HG03060 (cell line): ENCODE measurements around the gene HDAC9.
"Not testable (repeated sequence)": the region's sequence is repeated elsewhere in the genome, so short reads cannot be mapped to it uniquely, and the experiment has no call there.

Experiments used
- ATAC-seq: cut with Tn5 transposase; IDR thresholded peaks from one replicate; pipeline ENCODE4 v1.9.1; 2021; ENCODE audit warnings: low read depth, moderate number of reproducible peaks; ENCODE audit not compliant: unreplicated experiment

Gene HDAC9

DNA sequence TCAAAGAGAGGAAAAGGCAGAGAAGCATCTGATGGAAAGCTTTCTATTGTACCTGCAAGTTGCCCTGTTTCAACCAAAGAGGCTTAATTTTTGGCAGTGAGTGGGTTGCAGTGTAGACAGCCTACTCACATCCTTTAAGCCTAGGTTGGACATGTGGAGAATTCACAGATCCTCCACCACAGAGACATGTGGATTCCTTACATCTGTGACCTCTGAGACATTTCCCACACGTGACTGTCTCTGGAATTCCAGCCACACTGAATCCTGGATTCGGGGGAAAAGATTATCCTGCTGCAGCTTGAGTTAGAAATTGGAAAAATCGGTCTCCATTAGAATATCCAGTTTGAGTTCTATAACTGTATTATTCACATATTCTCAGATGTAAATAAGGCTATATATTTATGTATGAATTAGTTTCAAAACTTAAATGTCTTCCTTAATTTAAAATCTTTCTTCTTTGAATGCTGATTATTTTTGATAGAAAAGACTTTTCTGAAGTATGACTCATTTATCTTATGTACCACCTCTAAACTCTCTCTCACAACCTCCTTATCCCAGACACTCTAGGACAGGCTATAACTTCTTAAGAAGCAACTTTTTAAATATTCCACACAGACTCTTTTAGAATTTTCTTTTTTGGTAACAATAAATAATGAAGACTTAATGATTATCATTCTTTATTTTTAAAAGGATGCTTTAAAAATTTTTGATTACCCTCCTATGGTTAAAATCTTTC, 498.6 kb downstream of the HDAC9 start:
- no peak for ATAC-seq

DNA sequence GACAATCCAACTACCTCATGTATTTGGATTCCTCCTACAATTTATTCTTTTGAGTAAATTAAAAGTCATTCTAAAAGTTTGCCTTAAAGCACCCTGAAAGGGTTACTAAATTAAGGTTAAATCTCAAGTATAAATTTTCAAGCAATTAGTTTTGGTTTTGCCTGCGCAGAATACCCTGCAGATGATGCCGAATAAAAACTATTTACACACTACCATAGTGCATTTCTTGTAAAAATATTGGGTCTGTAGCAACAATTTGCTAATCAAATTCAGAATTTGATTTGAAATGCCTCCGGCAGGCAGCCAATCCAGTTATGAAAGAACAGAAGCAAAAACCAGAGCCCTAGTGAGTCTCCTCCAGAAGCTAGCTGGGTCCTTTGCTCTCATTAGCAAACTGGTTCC, 499.7 kb downstream of the HDAC9 start:
- ATAC-seq: no peak

DNA sequence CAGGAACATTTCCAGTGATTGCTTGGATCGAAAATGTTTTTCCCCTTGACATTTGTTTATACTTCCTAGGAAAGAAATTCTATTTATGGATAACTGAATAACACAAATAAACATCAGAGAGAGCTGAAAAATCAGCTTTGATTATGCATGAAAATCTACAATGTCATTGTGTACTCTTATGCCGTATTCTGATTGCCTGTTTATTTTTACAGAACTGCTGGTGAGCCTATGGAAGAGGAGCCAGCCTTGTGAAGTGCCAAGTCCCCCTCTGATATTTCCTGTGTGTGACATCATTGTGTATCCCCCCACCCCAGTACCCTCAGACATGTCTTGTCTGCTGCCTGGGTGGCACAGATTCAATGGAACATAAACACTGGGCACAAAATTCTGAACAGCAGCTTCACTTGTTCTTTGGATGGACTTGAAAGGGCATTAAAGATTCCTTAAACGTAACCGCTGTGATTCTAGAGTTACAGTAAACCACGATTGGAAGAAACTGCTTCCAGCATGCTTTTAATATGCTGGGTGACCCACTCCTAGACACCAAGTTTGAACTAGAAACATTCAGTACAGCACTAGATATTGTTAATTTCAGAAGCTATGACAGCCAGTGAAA, 500.4 kb downstream of the HDAC9 start:
- ATAC-seq: no peak

DNA sequence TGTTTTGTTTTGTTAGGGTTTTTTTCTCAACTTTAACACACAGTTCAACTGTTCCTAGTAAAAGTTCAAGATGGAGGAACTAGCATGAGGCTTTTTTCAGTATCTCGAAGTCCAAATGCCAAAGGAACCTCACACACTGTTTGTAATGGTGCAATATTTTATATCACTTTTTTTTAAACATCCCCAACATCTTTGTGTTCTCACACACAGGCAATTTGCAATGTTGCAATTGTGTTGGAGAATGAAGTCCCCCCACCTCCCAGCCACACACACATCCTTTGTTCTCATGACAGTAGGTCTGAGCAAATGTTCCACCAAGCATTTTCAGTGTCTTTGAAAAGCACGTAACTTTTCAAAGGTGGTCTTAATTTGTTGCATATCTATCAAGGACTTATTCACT, 501.0 kb downstream of the HDAC9 start:
- no peak for ATAC-seq

DNA sequence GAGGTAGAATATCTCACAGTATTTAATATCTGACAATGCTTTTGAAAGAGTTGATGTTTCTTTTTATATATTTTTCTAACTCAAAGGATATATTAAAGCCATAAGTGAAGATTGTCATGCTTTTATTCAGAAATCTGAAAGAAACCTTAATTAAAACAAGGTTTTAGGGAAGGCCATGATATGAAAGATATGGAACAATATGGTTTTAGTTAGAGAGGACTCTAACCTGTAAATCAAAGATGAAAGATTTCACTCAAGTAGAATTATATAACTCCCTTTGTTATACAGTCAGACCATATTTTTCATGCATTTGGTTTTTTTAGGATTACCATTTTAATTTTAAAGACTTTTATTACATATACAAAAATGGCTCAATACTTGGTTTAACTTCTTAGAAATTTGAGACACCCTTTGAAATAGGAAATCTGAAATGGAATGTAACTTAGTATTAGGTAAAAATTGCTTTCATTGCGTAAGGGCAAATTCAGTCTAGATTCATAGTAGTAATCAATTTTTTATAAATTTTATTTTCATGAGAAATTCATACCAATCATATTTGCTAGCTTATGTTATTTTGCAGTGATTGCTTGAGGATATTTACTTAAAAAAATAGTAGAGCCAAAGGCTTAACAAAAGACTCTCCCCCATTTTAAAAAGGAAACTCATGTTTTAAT, 502.1 kb downstream of the HDAC9 start:
- no peak for ATAC-seq

DNA sequence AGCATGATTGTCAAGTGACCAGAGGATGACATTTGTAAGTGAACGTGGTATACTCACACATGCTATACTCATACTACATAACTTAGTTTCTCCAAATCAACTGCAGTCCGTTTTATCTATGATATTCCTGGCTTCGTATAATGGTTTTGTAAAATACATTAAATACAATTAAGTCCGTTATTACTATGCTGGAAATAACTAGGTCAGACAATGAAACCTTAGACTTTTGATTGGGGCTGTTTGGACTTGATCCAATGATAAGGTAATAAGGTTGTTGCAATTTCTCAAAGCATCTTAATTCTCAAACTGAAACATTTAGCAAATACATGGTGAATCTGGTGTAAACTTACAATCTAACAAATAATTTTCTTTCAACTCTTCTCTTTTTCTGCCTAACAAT, 504.9 kb downstream of the HDAC9 start:
- no peak for ATAC-seq

DNA sequence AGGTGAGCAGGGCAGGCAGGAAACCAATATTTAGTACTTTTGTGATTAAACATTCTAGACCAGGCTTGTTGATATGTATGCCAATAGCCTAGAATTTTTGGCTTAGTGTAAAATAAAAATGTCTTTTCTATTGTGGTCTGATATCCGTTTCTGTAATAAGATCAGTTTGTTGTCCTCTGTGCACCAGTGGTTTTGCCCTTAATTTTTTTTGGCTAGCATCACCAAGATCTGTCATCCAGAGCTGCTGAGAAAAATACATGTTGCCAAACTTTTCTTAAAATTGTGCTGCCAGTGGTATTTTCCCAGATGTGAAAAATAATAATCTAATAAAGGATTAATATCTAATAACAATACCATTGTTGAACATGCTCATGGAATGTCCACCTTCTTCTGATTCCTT, 506.3 kb downstream of the HDAC9 start:
- ATAC-seq: no peak

DNA sequence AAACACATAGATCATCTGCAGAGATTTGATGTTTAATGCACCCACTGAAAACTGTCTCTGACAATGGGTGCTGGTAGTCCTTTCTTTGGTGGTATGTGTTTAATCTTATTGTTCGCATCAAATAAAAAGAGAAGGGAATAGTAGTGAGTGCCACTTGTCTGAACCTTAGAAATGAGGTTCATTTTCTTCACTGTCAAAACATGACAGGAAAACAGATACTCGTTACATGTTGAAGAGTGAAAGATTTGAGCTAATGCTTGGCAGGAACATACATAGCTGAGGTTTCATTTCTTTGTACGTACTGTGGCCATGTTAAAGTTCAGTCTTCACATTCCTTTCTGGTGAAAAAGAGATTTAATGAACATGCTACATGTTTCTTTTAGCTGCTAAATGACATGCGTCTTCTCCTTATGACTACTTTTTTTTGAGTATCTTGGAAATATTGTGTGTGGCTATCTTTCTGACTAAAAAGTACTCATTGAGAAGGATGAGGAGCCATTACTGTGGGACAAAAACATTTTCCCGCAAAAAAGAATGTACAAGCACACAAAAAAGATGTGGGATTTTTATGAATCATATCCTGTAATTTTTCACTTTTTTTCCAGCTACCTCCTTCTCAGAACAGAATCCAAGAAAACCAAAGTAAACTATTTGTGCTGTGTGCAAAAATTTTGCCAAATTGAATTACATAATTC, 513.8 kb downstream of the HDAC9 start:
- no peak for ATAC-seq

DNA sequence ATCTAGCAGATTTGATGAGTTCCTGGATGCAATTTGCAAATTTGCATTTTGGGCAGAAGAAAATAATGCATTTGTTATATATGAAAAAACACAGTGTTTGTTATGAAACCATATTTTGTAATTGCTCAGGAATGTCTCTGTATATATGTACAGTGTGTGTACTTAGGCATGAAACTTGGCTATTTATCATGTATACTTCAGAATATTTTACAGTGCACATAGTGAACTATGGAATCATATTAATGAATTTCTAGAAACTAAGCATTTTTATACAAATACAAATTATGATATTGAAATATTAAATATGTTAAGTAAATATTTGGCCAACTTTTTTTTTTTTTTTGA, 514.4 kb downstream of the HDAC9 start:
- ATAC-seq: no peak

DNA sequence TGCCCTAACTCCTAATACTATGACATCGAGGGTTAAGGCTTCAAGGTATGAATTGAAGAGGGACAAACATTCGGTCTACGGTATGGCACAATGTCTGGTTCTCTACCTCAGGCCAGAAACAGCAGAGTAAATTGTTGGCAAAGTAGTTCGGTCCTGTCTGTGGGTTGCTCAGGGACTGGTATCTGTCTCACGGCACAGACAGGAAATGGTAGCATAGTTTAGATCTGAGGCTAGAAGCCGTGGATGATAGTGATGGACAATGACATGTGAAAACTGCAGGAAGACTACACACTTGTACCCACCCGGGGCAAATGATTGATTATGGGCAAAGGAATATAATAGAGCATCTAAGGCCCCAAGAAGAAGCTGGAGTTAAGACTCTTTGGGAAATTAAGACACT, 515.7 kb downstream of the HDAC9 start:
- no peak for ATAC-seq

DNA sequence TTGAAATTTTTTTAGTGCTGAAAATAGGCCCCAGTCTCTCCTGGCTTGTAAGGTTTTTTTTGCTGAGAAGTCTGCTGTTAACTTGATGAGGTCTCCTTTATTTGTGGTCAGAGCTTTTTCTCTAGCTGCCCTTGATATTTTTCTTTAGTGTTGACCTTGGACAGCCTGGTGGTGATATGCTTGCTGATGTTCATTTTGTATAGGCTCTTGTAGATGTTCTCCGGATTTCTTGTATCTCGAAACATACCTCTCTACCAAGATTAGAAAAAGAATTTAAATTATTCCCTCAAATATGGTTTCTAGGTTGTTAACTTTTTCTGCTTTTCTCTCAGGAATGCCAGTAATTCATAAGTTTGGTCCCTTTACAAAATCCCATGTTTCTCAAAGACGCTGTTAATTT, 519.5 kb downstream of the HDAC9 start:
- ATAC-seq: no peak

DNA sequence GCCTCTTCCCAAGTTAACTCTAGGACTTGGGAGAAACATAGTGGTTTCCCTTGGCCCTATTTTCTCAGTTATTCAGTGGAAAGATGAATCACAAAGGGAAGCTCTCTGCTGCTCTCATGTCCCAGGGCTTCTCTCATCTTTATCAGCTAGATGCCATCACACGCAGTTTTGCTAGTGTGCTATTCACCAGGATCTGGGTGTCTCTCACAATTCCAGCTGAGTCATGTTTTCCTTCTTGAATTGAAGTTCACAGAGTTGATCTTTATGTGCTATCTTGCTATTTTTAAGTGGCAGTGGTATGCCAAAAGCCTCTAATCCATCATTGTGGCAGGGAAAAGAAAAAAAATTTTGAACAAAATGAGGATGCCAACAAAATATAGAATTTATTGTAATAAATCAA, 520.6 kb downstream of the HDAC9 start:
- ATAC-seq: no peak

DNA sequence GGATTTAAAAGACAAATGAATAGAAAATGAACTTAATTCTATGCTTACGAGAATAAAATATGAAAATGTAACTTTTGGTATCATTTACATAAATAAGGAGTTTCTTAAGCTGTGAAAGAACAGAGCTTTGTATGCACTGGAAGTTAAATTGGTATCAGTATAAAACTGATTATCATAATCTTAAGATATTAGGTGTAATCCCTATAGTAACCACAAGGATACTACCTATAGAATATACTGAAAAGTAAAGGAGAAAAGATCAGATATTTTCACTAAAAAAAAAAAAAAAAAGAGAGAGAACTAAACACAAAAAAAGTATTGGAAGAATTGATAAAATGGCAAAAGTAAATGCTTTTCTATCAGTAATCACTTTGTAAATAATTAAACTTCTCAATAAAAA, 521.8 kb downstream of the HDAC9 start:
- ATAC-seq: no peak

DNA sequence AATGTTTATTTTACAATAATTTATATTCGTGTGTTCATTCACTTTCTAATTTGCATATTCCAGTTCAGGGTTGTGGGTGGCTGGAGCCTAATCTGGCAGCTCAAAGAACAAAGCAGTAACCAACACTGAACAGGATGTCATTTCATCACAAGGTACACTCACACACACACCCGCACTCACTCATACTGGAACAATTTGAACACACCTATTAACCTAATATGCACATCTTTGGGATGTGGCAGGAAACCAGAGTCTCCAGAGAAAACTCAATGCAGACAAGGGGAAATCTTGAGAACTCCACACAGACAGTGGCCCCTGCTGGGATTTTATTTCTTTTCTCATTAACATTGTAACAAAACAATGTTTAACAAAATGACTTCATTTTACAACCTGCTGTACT, 524.5 kb downstream of the HDAC9 start:
- ATAC-seq: no peak

DNA sequence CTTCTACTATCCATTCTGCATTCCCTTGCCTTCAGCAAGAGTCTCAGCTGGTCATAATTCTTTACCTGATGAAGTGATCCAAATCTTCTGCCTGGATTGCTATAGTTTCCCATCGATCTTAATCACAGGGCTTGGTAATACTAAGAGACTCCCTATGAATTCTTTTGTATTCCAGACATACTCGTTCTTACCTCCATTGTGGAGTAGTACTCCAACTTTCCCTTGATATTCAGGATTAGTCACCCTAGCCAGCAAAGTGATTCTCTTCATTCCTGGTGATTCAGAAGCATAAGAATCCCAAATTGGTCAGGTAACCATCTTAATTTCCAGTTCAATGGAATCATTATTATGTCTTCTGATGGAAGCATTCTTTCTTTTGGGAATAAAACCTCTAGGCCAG, 525.2 kb downstream of the HDAC9 start:
- no peak for ATAC-seq

DNA sequence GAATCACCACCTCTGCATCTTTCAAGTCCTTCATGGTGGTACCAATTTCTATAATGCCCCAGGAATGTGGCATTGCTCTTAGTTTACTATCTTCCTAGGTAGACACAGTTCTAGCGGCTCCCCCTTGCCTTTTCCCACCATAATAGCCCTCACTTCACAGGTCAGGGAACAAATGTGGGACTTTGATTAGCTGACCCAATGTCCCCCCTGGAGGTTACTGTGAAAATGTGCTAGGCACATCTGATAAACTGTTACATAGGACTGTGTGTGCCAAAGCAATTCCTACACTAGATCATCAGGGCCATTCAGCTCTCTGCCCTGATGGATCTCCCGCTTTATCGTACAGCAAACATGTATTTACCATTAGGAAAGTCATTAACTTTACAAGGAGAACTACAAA, 527.9 kb downstream of the HDAC9 start:
- no peak for ATAC-seq

DNA sequence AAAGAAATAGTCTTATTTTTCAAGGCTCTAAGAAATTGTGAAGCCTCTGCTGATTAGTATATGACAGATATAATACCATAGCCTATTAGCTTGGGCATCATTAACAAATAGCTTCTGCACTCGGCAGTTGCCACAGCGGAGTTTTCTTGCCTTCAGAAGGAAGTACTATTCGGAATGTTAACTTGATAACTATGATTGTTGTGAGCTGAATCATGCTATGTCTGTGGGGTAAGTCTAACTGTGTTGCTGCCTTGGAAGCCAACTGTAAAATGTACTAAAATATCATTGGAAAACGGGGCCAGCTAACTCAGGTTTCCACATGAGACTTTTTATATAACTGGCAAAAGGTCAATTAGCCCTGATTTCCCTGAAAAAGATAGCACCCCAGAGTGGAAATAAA, 528.7 kb downstream of the HDAC9 start:
- ATAC-seq: no peak

DNA sequence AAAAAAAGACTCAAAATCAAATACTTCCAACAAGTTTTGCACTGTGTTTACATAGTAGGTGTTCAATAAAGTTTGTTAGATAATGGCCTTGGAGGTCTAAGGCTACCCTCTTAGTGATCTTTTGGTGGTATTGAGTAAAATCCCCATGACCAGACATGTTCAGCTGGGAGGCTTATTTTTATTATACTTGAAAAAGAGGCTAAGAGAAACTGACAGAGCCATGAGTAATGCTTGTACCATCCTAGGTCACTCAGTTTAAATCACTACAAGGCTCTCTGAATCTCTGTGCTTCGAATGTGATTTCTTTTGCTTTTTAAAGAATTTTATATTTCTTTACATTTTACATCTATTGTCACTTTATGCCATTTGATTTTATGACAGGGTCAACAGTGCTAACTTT, 531.3 kb downstream of the HDAC9 start:
- no peak for ATAC-seq

DNA sequence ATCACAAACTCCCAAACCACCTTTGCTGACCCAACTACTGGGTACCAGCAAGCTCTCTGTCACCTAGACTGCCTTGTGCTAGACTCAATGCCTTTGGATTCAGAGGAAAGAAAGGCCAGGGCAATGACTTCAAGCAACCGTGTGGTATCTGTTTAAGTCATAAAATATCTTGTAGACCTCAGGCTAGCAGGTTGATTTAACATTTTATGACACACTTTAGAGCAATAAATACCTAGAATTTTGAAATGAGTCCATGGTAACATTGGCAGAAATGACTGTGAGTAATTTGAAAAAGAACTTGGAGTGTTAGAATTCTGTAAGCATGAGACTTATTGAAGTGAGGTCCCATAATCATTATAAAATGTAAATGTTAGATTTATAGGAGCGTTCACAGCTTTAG, 534.7 kb downstream of the HDAC9 start:
- ATAC-seq: no peak

DNA sequence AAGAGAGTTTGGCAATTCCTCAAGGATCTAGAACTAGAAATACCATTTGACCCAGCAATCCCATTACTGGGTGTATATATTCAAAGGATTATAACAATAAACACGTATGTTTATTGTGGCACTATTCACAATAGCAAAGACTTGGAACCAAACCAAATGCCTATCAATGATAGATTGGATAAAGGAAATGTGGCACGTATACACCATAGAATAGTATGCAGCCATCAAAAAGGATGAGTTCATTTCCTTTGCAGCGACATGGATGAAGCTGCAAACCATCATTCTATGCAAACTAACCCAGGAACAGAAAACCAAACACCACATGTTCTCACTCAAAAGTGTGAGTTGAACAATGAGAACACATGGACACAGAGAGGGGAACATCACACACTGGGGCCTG, 537.4 kb downstream of the HDAC9 start:
- not testable (repeated sequence) for ATAC-seq

DNA sequence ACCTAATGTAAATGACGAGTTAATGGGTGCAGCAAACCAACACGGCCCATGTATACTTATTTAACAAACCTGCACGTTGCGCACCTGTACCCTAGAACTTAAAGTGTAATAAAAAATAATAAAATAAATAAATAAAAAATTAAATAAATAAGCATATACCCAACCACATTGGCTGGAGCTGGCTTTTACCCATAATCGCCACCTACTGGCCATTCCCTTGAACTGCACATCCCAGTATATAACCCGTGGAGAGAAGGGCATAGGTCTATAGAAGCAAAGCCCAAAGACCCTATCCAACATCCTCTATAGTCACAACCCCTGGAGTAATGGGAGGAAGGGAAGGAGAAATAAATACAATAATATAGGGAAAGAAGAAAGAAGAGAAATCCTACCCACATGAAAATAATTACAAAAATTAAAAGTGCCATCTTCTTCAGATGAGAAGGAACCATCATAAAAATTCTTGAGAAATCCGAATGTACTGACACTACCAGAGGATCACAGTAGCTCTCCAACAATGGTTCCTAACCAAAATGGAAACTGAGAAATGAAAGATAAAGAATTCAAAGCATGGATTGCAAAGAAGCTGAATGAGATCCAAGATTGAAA, 556.3 kb downstream of the HDAC9 start:
- peak; percentile 71 for ATAC-seq
